GM19035 (cell line): ENCODE results near the gene CTDSPL2.
"Not testable (repeated sequence)": the region's sequence is repeated elsewhere in the genome, so short reads cannot be mapped to it uniquely, and the experiment has no call there.

ENCODE experiments used
- ATAC-seq: cut with Tn5 transposase; IDR thresholded peaks from one replicate; pipeline ENCODE4 v1.9.1; 2021; ENCODE audit not compliant: unreplicated experiment

Gene CTDSPL2

GRCh38 chr15:44426975-44427755 is at the start of gene CTDSPL2:
CTDSPL2 (plus strand) TSS chr15:44427629; CDS start chr15:44459015, 31,386 bp downstream.
- ATAC-seq, result peak; percentile 91

- no peak for ATAC-seq
Measured at GRCh38 chr15:44381236-44381635, 46.2 kb upstream of the CTDSPL2 start.

- ATAC-seq, result no peak
Measured at GRCh38 chr15:44385344-44385942, 42.0 kb upstream of the CTDSPL2 start.

- ATAC-seq, result no peak
Measured at GRCh38 chr15:44394062-44394461, 33.4 kb upstream of the CTDSPL2 start.

- no peak for ATAC-seq
Measured at GRCh38 chr15:44394562-44394961, 32.9 kb upstream of the CTDSPL2 start.

GRCh38 chr15:44397869-44398268 is 29.6 kb upstream of the CTDSPL2 start:
- ATAC-seq, result no peak

GRCh38 chr15:44414001-44414400 is 13.4 kb upstream of the CTDSPL2 start:
- ATAC-seq, result no peak

- ATAC-seq, result peak; percentile 14
Measured at GRCh38 chr15:44427756-44428724, 611 bp downstream of the CTDSPL2 start.

- no peak for ATAC-seq
Measured at GRCh38 chr15:44435893-44436667, 8.7 kb downstream of the CTDSPL2 start.

- no peak for ATAC-seq
Measured at GRCh38 chr15:44438402-44438801, 11.0 kb downstream of the CTDSPL2 start.

- ATAC-seq, result no peak
Measured at GRCh38 chr15:44441095-44441501, 13.7 kb downstream of the CTDSPL2 start.

GRCh38 chr15:44443515-44443914 is 16.1 kb downstream of the CTDSPL2 start:
- ATAC-seq, result no peak

- no peak for ATAC-seq
Measured at GRCh38 chr15:44447772-44448376, 20.4 kb downstream of the CTDSPL2 start.

- ATAC-seq, result no peak
Measured at GRCh38 chr15:44450172-44450571, 22.7 kb downstream of the CTDSPL2 start.

- not testable (repeated sequence) for ATAC-seq
Measured at GRCh38 chr15:44453578-44454283, 26.3 kb downstream of the CTDSPL2 start.

- ATAC-seq, result no peak
Measured at GRCh38 chr15:44458429-44458828, 31.0 kb downstream of the CTDSPL2 start.

- no peak for ATAC-seq
Measured at GRCh38 chr15:44468709-44469385, 41.4 kb downstream of the CTDSPL2 start.

GRCh38 chr15:44471885-44472455 is 44.5 kb downstream of the CTDSPL2 start:
- no peak for ATAC-seq

- ATAC-seq, result no peak
Measured at GRCh38 chr15:44479343-44479742, 51.9 kb downstream of the CTDSPL2 start.
